GM21515 (cell line): Measurements from ENCODE around the gene XBP1.
"Not testable (repeated sequence)": the region's sequence is repeated elsewhere in the genome, so short reads cannot be mapped to it uniquely, and the experiment has no call there.

ENCODE experiments used
- ATAC-seq: cut with Tn5 transposase; IDR thresholded peaks from one replicate; pipeline ENCODE4 v1.9.1; 2021; ENCODE audit not compliant: unreplicated experiment

The XBP1 gene

DNA sequence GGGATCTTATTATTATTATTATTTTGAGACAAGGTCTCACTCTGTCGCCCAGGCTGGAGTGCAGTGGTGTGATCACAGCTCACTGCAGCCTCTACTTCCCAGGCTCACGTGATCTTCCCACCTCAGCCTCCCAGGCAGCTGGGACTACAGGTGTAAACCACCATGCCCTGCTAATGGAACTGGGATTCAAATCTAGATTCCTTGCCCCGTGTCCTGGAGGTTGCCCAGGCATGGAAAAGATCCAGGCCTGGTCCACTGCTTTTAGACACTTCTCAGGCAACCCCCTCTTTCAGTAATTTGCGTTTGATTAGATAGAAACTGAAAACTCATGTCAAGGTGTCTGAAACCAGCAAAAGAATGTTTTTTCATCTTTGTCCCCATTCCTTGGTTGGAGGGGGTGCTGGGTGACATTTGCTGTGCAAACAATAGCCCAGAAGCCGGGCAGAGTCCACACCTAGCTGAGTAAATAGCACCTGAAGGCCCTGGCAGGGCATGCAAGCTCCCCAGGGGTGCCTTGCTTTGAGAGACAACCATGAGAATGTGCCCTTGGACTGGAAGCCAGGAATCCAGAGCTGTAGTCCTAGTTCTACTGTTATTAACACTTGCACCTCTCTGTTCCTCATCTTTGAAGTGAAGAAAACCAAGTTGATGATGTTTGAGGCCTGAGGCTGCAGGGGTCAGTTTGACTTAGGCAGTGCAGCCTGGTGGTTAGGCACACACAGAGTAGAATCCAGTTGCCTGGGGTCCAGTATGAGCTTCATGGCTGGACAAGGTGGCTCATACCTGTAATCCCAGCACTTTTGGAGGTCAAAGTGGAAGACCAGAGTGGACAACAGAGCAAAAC lies 19.1 kb upstream of the XBP1 start:
- ATAC-seq = no peak

DNA sequence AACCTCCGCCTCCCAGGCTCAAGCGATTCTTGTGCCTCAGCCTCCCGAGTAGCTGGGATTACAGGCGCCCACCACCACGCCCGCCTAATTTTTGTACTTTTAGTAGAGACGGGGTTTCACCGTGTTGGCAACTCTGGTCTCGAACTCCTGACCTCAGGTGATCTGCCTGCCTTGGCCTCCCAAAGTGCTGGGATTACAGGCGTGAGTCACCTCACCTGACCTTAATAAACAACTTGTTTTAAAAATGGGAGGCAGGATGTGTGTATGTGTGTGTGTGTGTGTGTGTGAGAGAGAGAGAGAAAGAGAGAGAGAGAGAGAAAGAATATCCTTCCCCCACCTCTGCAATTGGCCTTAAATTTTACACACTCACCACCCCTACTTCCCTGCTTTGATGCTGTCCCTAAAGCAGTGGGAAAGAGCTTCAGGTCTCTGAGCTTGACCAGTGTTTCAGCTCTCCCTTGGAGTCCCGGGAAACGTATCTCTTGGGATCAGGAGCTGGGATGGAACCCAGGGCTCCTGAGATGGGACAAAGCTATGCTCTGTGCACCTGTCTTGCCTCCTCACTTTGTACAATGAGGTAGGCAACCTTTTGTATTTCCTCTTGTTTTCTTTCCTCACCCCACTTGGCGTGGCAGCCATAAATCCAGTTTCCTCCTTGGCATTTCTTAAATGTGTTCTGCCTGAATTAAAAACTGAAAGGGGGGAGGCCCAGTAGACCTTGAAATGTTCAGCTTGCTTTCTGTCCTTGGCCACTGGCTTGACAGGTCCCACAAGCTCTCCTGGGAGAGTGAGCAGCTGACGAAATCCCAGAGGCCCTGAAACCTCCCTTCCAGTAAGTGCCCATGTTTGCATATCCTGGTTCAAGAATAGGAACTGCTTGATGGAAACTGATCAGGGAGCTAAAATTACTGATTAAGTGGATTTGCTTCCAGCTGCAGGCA lies 17.8 kb upstream of the XBP1 start:
- ATAC-seq = no peak

DNA sequence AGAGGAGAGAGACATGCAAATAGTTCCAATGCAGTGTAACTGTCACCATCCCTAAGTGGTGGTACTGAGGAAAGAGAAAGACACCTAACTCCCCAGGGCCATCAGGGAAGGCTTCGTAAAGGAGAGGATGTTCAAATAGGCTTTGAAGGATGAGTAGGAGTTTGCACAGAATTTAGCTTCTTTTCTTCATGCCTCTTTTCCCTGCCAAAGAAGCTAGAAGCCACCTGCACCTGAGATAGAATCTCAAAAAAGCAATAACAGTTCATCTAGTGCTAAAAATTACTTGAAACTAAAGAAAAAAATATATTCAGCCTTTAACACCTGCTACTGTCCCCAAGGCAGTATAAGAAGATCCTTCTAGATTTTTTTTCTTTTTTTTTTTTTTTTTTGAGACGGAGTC lies 16.7 kb upstream of the XBP1 start:
- no peak for ATAC-seq

DNA sequence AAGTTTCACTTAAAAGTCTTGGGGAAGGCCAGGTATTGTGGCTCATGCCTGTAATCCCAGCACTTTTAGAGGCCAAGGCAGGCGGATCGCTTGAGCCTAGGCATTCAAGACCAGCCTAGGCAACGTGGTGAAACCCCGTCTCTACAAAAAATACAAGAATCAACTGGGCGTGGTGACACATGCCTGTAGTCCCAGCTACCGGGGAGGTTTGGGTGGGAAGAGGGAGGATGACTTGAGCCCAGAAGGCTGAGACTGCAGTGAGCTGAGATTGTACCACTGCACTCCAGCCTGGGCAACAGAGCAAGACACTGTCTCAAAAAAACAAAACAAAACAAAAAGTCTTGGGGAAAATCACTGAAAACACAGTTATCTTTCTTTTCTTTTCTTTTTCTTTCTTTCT lies 15.4 kb upstream of the XBP1 start:
- no peak for ATAC-seq

DNA sequence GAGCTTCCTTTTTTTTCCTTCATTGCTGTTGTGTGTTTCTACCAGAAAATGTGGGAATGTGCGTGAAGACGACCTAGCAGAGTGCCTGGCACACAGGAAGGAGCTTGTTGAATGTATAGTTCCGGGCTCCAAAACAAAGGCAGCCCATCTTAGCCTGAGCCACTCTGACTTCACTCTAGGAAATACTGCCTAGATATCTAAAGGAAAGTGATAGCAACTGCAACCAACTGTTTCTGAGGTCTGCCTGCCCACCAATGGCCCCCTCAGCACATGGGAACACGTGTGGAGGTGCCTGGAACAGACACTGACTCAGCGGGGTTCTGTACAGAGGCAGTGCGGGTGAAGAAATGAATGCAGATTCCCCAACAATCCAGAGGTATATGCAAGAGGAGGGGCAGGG lies 14.7 kb upstream of the XBP1 start:
- no peak for ATAC-seq

DNA sequence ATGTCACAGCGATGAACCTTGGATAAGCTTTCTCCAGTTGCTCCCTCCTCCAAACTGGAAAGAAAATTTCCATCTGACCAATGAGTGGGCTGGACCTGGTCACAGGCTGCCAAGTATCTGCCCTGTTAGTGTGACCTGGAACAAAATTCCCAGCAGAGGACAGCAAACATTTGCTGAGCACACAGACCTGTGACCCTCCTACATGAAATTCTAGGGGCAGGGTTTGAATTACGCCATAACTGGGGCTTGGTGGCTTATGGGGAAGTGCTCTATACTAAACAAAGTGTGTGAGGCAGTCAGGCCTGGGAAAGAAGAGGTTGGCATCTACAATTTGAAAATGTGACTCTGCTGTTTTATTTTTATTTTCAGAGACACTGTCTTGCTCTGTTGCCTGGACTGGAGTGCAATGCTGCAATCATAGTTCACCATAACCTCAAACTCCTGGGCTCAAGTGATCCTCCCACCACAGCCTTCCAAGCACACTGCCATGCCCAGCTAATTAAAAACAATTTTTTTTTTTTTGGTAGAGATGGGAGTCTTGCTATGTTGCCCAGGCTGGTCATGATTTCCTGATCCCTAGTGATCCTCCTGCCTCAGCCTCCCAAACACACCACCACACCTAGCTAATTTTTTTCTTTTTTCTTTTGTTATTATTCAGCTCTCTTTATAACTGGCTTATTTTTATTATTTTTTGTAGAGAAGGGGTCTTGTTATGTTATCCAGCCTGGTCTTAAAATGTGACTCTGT lies 13.6 kb upstream of the XBP1 start:
- no peak for ATAC-seq

DNA sequence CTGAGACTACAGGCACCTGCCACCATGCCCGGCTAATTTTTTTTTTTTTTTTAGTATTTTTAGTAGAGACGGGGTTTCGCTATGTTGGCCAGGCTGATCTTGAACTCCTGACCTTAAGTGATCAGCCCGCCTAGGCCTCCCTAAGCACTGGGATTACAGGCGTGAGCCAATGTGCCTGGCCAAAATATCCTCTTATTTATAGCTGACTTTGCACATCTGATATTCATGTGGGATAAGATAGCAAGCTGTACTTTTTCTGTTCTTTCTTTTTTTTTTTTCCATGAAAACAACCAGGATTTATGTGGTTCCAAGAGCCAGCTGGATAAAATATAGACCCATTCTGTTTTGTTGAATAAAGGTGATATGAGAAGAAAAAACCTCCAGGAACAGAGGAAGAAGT lies 12.1 kb upstream of the XBP1 start:
- ATAC-seq = no peak

DNA sequence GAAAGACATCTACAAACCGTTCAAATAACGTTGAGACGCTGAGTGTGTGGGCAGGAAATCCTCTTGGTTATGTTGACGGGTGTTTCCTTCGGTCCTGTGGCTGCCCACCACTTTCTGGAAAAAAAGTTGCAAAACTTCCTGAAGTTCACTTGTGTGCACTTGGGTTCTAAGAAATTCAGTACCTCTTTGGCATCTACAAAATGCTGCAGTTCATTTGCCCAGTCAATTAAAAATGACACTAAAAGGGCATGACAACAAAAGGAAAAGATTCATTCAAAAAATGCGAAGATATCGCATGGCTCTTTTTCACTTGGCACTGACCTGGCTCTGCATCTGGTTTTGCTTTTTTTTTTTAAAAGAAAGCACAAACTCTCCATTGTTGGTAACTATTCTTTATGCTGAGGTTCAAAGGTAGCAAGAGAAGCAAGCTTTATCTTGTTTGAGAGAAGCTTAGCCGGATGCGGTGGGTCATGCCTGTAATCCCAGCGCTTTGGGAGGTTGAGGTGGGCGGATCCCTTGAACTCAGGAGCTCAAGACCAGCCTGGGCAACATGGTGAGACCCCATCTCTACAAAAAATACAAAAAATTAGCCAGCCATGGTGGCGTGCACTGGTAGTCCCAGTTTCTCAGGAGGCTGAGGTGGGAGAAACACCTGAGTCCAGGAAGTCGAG lies 10.6 kb upstream of the XBP1 start:
- no peak for ATAC-seq

DNA sequence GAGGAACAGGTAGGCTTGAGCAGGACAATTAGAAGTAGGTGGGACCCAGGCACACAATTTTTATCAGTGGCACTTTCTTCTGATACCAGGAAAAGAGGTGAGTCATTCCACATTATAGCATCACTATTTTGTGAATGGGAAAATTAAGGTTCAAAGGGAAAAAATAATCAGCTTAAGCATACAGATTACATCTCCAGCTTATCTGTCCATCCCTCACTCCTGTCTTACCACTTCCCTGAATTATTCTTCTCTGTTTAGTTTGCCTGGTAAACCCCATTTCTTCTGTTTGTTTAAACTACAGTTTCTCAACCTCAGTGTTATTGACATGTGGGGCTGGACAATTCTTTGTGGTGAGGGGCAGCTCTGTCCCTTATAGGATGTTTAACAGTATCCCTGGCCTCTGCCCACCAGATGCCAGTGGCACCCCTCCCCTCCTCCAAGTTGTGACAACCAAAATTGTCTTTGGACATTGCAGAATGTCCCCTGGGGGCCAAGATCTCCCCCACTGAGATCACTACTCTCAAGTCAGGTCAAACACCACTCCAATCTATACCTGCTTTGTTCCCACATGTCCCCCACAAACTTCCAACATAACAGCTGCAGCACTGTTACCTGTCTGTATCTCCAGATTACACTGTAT lies 8.5 kb upstream of the XBP1 start:
- ATAC-seq = no peak

DNA sequence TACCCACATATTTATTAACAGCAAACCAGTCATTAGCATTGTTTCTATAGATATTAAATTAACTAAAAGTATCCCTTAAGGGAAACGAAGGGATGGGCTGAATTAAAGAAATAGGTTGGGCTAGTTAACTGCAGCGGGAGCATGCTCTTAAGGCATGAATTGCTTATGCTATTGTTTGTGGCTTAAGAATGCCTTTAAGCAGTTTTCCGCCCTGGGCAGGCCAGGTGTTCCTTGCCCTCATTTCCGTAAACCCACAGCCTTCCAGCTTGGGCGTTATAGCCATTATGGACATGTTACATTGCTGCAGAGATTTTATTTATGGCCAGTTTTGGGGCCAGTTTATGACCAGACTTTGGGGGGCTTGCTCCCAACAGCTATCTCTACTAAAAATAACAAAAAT lies 5.1 kb upstream of the XBP1 start:
- not testable (repeated sequence) for ATAC-seq

DNA sequence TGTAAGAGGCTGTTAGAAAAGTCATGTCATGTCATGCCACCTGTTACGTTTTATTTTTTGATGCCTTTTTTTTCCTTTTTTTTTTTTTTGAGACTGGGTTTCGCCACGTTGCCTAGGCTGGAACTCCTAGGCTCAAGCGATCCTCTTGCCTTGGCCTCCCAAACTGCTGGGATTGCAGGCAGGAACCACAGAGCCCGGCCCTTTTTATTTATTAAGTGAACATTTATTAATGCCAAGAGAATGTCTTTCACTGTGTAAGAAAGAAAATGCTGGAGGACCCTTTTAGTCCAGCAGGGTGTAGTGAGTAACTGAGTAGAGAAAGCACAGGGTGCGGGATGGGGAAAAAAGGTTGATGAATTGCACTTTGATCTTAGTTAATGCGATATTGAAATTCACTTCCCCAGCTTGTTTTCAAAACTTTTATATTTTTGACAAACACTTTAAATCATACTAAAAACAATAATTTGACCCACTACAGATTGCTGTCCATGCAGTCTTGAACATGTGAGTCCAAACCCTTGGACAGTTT lies 2.3 kb upstream of the XBP1 start:
- ATAC-seq = no peak

DNA sequence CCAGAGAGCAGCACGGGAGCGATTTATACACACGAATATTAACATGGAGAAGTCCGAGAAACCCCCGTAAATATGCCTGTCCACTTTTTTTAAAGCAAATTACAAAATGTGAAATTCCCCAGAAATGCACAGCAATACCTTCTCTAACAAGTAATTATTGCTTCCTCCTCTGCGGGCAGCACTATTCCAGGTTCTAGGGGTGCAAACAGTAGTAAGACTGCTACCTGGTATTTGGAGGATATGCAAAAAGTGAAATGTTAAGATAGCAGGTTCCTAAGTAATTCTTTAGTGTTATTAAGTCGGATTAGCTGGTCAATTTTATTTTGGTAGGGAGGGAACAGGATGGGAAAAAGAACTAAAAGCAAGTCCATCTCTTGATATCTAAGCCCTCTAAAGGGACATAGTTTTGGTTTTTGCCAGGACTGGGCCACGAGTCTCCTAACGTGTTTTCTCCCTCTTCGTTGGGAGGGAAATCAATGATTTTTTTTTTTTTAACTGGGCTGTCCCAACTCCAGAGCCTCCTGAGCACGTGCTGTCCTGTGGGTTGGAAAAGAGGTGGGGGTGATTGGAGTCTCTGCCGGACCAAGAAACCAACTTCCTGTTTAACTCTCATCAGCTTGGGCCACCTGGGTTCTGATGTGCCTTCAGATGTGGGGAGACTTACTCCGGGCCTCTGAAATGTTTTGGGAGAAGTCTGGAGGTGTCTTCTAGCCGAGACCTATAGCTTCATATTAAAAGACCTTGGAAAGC lies 1.7 kb upstream of the XBP1 start:
- no peak for ATAC-seq

DNA sequence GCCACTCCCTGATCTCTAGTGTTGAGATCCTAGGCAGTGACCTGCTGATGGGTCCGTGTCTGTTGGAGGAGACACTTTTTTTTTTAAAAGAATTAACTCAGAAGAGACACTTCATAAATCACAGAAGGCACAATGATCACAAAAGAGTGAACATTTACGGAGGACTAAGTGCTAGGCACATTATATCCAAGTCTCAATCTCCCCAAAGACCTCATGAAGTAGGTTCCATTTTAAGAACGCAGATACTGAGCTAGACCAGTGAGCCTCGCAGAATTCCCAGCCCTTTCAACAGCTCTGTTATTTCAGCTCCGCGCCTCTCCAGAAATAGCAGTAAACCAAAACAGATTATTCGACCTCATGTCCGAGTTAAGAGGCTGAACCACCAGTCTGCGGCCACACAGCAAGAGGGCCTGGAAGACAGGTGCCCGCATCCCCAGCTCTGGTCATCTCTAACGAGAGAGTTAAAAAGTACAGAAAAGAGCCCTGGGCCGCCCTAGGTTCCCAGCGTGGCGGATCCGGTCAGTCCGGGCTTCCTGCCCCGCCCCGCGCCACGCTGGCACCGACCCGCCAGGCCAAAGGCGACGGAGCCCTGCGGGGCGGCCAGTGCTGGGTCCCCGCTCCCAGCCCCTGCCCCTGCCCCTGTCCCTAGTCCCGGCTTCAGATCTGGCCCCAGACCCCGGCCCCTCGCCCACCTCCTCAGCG lies 612 bp downstream of the XBP1 start:
- peak; percentile 21 for ATAC-seq

DNA sequence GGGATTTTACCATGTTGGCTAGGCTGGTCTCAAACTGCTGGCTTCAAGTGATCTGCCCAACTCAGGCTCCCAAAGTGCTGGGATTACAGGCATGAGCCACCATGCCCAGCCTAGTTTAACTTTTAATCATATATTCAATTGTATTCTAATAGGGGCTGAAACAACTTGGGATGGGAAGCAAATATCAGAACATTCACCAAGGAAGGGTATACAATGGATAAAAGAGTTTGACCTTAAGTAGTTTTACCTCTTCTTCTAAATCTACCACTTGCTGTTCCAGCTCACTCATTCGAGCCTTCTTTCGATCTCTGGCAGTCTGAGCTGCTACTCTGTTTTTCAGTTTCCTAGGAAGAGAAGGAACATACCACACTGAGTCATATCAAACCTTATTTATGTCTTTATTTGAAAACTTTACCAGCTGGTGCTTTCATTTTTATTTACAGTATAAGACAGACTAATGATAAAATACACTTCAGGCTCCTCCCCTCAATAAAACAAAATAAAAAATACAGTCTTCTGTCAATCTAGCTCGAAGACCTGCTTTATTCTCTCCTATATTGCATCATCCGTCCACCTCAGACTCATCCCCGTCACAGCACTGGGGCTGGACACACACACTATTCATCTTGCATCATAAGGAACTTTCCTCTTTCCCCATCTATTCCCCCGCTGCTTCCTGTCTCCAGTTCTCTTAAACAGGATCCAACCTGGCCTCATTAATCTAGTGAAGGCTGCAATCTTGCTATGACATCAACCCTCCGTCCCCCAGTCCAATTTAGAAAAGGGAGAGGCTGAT lies 1.4 kb downstream of the XBP1 start:
- ATAC-seq = no peak

DNA sequence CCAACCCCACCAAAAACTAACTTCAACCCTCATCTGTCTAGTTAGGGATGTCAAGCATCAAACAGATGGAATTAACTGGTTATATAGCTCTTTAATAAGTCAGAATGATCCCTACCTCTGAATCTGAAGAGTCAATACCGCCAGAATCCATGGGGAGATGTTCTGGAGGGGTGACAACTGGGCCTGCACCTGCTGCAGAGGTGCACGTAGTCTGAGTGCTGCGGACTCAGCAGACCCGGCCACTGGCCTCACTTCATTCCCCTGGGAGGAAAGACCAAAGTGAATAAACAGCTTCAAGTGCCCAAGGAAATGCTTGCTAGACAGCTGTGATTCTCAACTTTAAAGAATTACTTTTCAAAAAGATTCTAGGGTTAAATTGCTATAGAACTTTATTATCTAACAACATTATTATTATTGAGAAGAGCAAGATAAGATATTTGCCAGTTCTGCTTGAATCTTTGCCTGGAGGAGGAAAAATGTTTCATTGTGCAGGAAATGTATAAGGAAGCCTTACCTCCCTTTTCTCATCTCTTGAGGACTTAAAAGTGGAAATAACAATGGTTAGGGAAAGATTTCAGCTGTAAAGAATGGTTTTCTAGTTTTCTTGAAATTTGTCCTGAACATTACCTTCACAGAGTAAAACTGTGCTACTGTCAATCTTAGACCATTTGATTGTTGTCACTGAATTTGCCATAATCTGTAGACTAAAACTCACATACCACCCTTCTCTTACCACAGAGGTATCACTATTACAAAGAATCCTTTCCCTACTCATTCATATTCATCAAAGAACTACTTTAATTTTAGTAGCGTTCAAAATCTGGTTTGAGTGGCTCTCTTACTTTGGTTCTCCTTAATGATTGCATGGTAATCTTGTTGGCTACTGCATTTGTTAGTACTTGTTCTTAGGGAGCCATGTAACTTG lies 4.2 kb downstream of the XBP1 start:
- ATAC-seq = no peak

DNA sequence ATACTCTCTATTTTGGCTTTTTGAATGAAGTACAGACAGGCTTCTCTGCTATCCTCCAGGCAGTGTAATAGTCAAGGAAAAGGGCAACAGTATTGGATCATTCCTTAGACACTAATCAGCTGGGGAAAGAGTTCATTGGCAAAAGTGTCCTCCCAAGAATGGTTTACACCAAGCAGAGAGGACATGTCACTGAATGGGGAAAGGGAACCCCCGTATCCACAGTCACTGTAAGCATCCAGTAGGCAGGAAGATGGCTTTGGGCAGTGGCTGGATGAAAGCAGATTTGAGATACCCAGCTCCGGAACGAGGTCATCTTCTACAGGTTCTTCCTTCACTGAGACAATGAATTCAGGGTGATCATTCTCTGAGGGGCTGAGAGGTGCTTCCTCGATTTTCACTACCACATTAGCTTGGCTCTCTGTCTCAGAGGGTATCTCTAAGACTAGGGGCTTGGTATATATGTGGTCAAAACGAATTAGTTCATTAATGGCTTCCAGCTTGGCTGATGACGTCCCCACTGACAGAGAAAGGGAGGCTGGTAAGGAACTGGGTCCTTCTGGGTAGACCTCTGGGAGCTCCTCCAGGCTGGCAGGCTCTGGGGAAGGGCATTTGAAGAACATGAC lies 5.2 kb downstream of the XBP1 start:
- ATAC-seq = no peak
